Tibial nerve (tissue), 4 donors: Measurements from ENCODE around the gene ZCCHC7.

Source experiments
- EP300 ChIP-seq, 2 donors: sonication (generic); formaldehyde crosslinking; IDR thresholded peaks; one replicate each; pipeline ENCODE4 v1.6.1; 2017; ENCODE audit warnings: antibody characterized with exemption in 2 of 2, mild to moderate bottlenecking in 1 of 2
- TF ChIP-seq, protein P1 (sequence below), 5 experiments: fragments of 200-600 bp in 3 of 5; fragments of 450-650 bp in 2 of 5; sonication (generic) in 3 of 5; IDR thresholded peaks; one replicate each; pipeline ENCODE4 v1.5.1; 2016 to 2019; ENCODE audit warnings: antibody characterized with exemption in 5 of 5, mild to moderate bottlenecking in 3 of 5, moderate library complexity in 2 of 5

DNA sequence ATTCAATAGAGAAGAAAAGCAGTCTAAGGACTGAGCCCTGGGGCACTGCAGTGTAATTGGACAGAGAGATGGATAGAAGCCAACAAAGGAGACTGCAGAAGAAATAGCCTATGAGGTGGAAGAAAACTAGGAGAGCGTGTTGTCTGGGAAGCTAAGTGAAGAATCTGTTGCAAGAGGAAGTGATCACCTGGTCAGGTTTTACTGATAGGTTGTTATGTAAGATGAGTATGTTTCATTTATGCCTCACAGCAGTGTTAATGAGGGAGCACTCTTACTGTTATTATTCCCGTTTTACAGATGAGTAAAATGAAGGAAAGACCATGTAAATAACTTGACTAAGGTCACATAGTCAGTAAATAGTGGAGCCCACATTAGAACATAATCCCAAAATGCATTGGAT lies 222.1 kb downstream of the ZCCHC7 start:
- TF ChIP-seq, protein P1, sequence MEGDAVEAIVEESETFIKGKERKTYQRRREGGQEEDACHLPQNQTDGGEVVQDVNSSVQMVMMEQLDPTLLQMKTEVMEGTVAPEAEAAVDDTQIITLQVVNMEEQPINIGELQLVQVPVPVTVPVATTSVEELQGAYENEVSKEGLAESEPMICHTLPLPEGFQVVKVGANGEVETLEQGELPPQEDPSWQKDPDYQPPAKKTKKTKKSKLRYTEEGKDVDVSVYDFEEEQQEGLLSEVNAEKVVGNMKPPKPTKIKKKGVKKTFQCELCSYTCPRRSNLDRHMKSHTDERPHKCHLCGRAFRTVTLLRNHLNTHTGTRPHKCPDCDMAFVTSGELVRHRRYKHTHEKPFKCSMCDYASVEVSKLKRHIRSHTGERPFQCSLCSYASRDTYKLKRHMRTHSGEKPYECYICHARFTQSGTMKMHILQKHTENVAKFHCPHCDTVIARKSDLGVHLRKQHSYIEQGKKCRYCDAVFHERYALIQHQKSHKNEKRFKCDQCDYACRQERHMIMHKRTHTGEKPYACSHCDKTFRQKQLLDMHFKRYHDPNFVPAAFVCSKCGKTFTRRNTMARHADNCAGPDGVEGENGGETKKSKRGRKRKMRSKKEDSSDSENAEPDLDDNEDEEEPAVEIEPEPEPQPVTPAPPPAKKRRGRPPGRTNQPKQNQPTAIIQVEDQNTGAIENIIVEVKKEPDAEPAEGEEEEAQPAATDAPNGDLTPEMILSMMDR (IDR thresholded peaks at IDR 0.05): no peak
- no peak for TF ChIP-seq EP300 (IDR thresholded peaks at IDR 0.05)
